Right ventricle myocardium superior (tissue), 1 donor: ENCODE data around the gene CELF6. TPM values are rescaled to one million over a fixed set of nuclear protein-coding genes. Genes with fewer than 3 reads are reported as not detected.

Source experiments
- ATAC-seq: fragments of 200-7000 bp; cut with Tn5 transposase; one replicate; pipeline ENCODE4 v1.9.1; 2020; ENCODE audit warnings: mild to moderate bottlenecking; ENCODE audit not compliant: poor library complexity
- DNase-seq: peaks from one replicate; pipeline ENCODE4 v3.0.0-alpha.2; 2020
- intact Hi-C: fragments of 100-400 bp; cut with DNase I; formaldehyde crosslinking; loops from one replicate; pipeline ENCODE4 v1.11.2; 2022
- total RNA-seq: library from RNA; stranded (reverse); fragmentation: NEBNext Ultra II Directional; extraction: Animal tissue kit (Norgen Biotek cat#: 25700); gene quantifications from one replicate; pipeline ENCODE4 v1.2.1, GENCODE V29; 2021
- donor health status: DM: no; HTN: yes; CAD: no; lungs with severe emphysema.

The CELF6 gene
- total RNA-seq, 1 donor from 2014 or later: 1.3 TPM

GRCh38 chr15:72323752-72324151, 3.8 kb upstream of the CELF6 start:
- DNase-seq (no peak), ATAC-seq (no peak)
- intact Hi-C loops: no loop called here

- DNase-seq (peak; percentile 84), ATAC-seq (peak; percentile 97)
- intact Hi-C loops: no loop called here
These were observed 485 bp downstream of the CELF6 start for GRCh38 chr15:72319360-72319984.

GRCh38 chr15:72318408-72318942, 1.5 kb downstream of the CELF6 start:
- intact Hi-C loops: no loop called here
- DNase-seq: no peak
- no peak for ATAC-seq

- ATAC-seq: no peak
- no peak for DNase-seq
- intact Hi-C loops: no loop called here
These were observed 4.1 kb downstream of the CELF6 start for GRCh38 chr15:72315706-72316370.

GRCh38 chr15:72313881-72314280, 6.1 kb downstream of the CELF6 start:
- intact Hi-C loops: no loop called here
- no peak for ATAC-seq
- no peak for DNase-seq

- DNase-seq (no peak), ATAC-seq (no peak)
- intact Hi-C loops: no loop called here
These were observed 6.5 kb downstream of the CELF6 start for GRCh38 chr15:72313448-72313840.

GRCh38 chr15:72312605-72313447, 7.1 kb downstream of the CELF6 start:
- DNase-seq (peak; percentile 70), ATAC-seq (peak; percentile 79)
- intact Hi-C loops: no loop called here

- ATAC-seq (no peak), DNase-seq (no peak)
- intact Hi-C loops: no loop called here
These were observed 12.9 kb downstream of the CELF6 start for GRCh38 chr15:72307026-72307425.

GRCh38 chr15:72306211-72306785, 13.7 kb downstream of the CELF6 start:
- ATAC-seq (no peak), DNase-seq (no peak)
- intact Hi-C loops: no loop called here

GRCh38 chr15:72304596-72304995, 15.4 kb downstream of the CELF6 start:
- ATAC-seq (no peak), DNase-seq (no peak)
- intact Hi-C loops: no loop called here

GRCh38 chr15:72302955-72303354, 17.0 kb downstream of the CELF6 start:
- intact Hi-C loops: no loop called here
- ATAC-seq (no peak), DNase-seq (no peak)

- no peak for DNase-seq
- intact Hi-C loops: no loop called here
- no peak for ATAC-seq
These were observed 30.2 kb downstream of the CELF6 start for GRCh38 chr15:72289597-72290325.

GRCh38 chr15:72288796-72289596, 31.0 kb downstream of the CELF6 start:
- DNase-seq: no peak
- intact Hi-C loops: no loop called here
- ATAC-seq: no peak

- ATAC-seq: peak; percentile 64
- intact Hi-C loops: no loop called here
- peak; percentile 56 for DNase-seq
These were observed 33.9 kb downstream of the CELF6 start for GRCh38 chr15:72285927-72286516.

- DNase-seq: no peak
- intact Hi-C loops: no loop called here
- no peak for ATAC-seq
These were observed 34.6 kb downstream of the CELF6 start for GRCh38 chr15:72285402-72285801.

- intact Hi-C loops: no loop called here
- ATAC-seq (no peak), DNase-seq (no peak)
These were observed 35.2 kb downstream of the CELF6 start for GRCh38 chr15:72284781-72285180.

GRCh38 chr15:72281713-72282112, 38.2 kb downstream of the CELF6 start:
- intact Hi-C loops: no loop called here
- DNase-seq (no peak), ATAC-seq (no peak)
